Choroid plexus epithelial cell (primary cell): ENCODE data around the gene CPT1C.
A peak's percentile ranks its signal among the peaks of the same experiment; 100 is the strongest.

Source experiments
- DNase-seq: peaks from one replicate; pipeline ENCODE4 v3.0.0-alpha.2; 2010; ENCODE audit warnings: low read depth
- H3K4me3 ChIP-seq: 2 replicates; pipeline ENCODE4 v1.5.1; 2011; ENCODE audit warnings: low read depth, mild to moderate bottlenecking, control low read depth, low read length, moderate library complexity
- CTCF ChIP-seq: conservative IDR thresholded peaks from 2 replicates; pipeline ENCODE4 v1.5.1; 2011; ENCODE audit warnings: low read depth, mild to moderate bottlenecking, control low read depth, inconsistent platforms, low read length, moderate library complexity

Gene CPT1C

GRCh38 chr19:49663224-49663623 is 27.7 kb upstream of the CPT1C start:
- no peak for TF ChIP-seq CTCF
- DNase-seq = no peak
- no peak overlapping the region for H3K4me3 ChIP-seq

- TF ChIP-seq CTCF = peak; percentile 16
- DNase-seq = peak; percentile 80
- peak overlapping the region; percentile 86 for H3K4me3 ChIP-seq
Measured at GRCh38 chr19:49664171-49665035, 26.5 kb upstream of the CPT1C start.

- no peak for DNase-seq
- TF ChIP-seq CTCF = no peak
Measured at GRCh38 chr19:49665036-49665350, 25.9 kb upstream of the CPT1C start.

GRCh38 chr19:49665351-49666119 is 25.4 kb upstream of the CPT1C start, which contains the start of the genes BCL2L12 and IRF3:
TSS of gene BCL2L12 (plus strand) at chr19:49665933. CDS start at chr19:49666693, 760 bp downstream.
TSS of gene IRF3 (minus strand) at chr19:49665857. CDS start at chr19:49664838, 1,019 bp downstream.
- no peak for TF ChIP-seq CTCF
- DNase-seq = peak; percentile 98
- H3K4me3 ChIP-seq = peak within 1 kb of the TSS; percentile 86

More at GRCh38 chr19:49665036-49665350, 25.9 kb upstream of the CPT1C start:
- peak overlapping the region; percentile 86 for H3K4me3 ChIP-seq

GRCh38 chr19:49666120-49666444 is 24.8 kb upstream of the CPT1C start:
- no peak for DNase-seq
- no peak for TF ChIP-seq CTCF
- peak overlapping the region; percentile 86 for H3K4me3 ChIP-seq

GRCh38 chr19:49667473-49667872 is 23.4 kb upstream of the CPT1C start:
- H3K4me3 ChIP-seq = no peak overlapping the region
- TF ChIP-seq CTCF = no peak
- DNase-seq = no peak
